GM21825 (cell line): ENCODE results near the gene STK31.
"Not testable (repeated sequence)": the region's sequence is repeated elsewhere in the genome, so short reads cannot be mapped to it uniquely, and the experiment has no call there.

Experiments used
- ATAC-seq: cut with Tn5 transposase; IDR thresholded peaks from one replicate; pipeline ENCODE4 v1.9.1; 2021; ENCODE audit warnings: mild to moderate bottlenecking, moderate library complexity; ENCODE audit not compliant: unreplicated experiment

STK31 gene

GRCh38 chr7:23712368-23713284, 2.6 kb downstream of the STK31 start:
- ATAC-seq: no peak

GRCh38 chr7:23713285-23714149, 3.5 kb downstream of the STK31 start:
- ATAC-seq: no peak

GRCh38 chr7:23714150-23714464, 4.1 kb downstream of the STK31 start:
- no peak for ATAC-seq

GRCh38 chr7:23714579-23714978, 4.6 kb downstream of the STK31 start:
- no peak for ATAC-seq

GRCh38 chr7:23715099-23715498, 5.1 kb downstream of the STK31 start:
- no peak for ATAC-seq

- ATAC-seq: no peak
These were observed 7.8 kb downstream of the STK31 start for GRCh38 chr7:23717788-23718187.

GRCh38 chr7:23721456-23721855, 11.4 kb downstream of the STK31 start:
- no peak for ATAC-seq

GRCh38 chr7:23722587-23723216, 12.7 kb downstream of the STK31 start:
- ATAC-seq: not testable (repeated sequence)

- not testable (repeated sequence) for ATAC-seq
These were observed 14.1 kb downstream of the STK31 start for GRCh38 chr7:23724113-23724512.

GRCh38 chr7:23742051-23742450, 32.0 kb downstream of the STK31 start:
- no peak for ATAC-seq

- no peak for ATAC-seq
These were observed 33.2 kb downstream of the STK31 start for GRCh38 chr7:23743226-23743625.

- no peak for ATAC-seq
These were observed 36.6 kb downstream of the STK31 start for GRCh38 chr7:23746629-23747028.

- no peak for ATAC-seq
These were observed 41.8 kb downstream of the STK31 start for GRCh38 chr7:23751852-23752251.

GRCh38 chr7:23758839-23759238, 48.8 kb downstream of the STK31 start:
- ATAC-seq: not testable (repeated sequence)

- ATAC-seq: no peak
These were observed 49.8 kb downstream of the STK31 start for GRCh38 chr7:23759671-23760391.

GRCh38 chr7:23765943-23766342, 55.9 kb downstream of the STK31 start:
- ATAC-seq: no peak

- ATAC-seq: no peak
These were observed 57.5 kb downstream of the STK31 start for GRCh38 chr7:23767514-23767913.

GRCh38 chr7:23768022-23768421, 58.0 kb downstream of the STK31 start:
- ATAC-seq: no peak

- ATAC-seq: not testable (repeated sequence)
These were observed 69.3 kb downstream of the STK31 start for GRCh38 chr7:23779185-23779800.

- no peak for ATAC-seq
These were observed 73.1 kb downstream of the STK31 start for GRCh38 chr7:23783115-23783514.
